ENCODE results near the gene ARID3C. TPM values are rescaled to one million over a fixed set of nuclear protein-coding genes. Genes with fewer than 3 reads are reported as not detected.
A peak's percentile ranks its signal among the peaks of the same experiment; 100 is the strongest.

The ARID3C gene
- total RNA-seq, 1 donor from 2014 or later: not detected

DNA sequence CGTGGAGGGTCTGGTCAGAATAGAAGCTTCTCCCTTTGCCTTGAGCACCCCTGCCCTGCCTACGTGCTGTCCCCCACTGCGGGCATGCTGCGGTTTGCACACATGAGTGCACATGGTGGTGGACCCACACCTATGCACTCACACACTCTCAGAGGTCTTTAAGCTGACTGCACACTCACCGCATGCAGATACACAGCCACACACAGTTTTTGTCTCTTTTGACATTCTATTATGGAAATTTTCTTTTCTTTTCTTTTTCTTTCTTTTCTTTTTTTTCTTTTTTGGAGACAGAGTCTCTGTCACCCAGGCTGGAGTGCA lies 584 bp upstream of the ARID3C start:
- H3K36me3 ChIP-seq: no peaks in the 10 kb centered on the region
- ATAC-seq (no peak), DNase-seq (no peak)
- TF ChIP-seq, protein P1, sequence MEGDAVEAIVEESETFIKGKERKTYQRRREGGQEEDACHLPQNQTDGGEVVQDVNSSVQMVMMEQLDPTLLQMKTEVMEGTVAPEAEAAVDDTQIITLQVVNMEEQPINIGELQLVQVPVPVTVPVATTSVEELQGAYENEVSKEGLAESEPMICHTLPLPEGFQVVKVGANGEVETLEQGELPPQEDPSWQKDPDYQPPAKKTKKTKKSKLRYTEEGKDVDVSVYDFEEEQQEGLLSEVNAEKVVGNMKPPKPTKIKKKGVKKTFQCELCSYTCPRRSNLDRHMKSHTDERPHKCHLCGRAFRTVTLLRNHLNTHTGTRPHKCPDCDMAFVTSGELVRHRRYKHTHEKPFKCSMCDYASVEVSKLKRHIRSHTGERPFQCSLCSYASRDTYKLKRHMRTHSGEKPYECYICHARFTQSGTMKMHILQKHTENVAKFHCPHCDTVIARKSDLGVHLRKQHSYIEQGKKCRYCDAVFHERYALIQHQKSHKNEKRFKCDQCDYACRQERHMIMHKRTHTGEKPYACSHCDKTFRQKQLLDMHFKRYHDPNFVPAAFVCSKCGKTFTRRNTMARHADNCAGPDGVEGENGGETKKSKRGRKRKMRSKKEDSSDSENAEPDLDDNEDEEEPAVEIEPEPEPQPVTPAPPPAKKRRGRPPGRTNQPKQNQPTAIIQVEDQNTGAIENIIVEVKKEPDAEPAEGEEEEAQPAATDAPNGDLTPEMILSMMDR (IDR thresholded peaks at IDR 0.05): no peak
- peak overlapping the region; percentile 49 for H3K4me3 ChIP-seq
- H3K27ac ChIP-seq: no peak overlapping the region
- intact Hi-C loops (cut with DNase I): no loop called here
- no peaks in the 10 kb centered on the region for H3K9me3 ChIP-seq
- peaks cover 65% of the 10 kb centered on the region for H3K27me3 ChIP-seq (ENCODE audit: low read depth)
- peaks cover 10% of the 10 kb centered on the region for H3K4me1 ChIP-seq

GRCh38 chr9:34627716-34628655 lies 880 bp downstream of the ARID3C start:
- intact Hi-C loops (cut with DNase I): no loop called here
- DNase-seq (no peak), ATAC-seq (no peak)
- TF ChIP-seq, protein P1 (IDR thresholded peaks at IDR 0.05): no peak
- Histone ChIP-seq H3K4me3 (peak overlapping the region; percentile 49), H3K36me3 (no peaks in the 10 kb centered on the region), H3K9me3 (no peaks in the 10 kb centered on the region), H3K4me1 (peaks cover 16% of the 10 kb centered on the region), H3K27ac (no peak overlapping the region), H3K27me3 (ENCODE audit: low read depth) (peaks cover 80% of the 10 kb centered on the region)

GRCh38 chr9:34625186-34625486 lies 3.7 kb downstream of the ARID3C start:
- no peaks in the 10 kb centered on the region for H3K36me3 ChIP-seq
- no peak overlapping the region for H3K27ac ChIP-seq
- peaks cover 85% of the 10 kb centered on the region for H3K27me3 ChIP-seq (ENCODE audit: low read depth)
- ATAC-seq: no peak
- intact Hi-C loops (cut with DNase I): no loop called here
- H3K4me1 ChIP-seq: peaks cover 21% of the 10 kb centered on the region
- TF ChIP-seq, protein P1 (IDR thresholded peaks at IDR 0.05): no peak
- H3K9me3 ChIP-seq: no peaks in the 10 kb centered on the region
- DNase-seq: no peak
- no peak overlapping the region for H3K4me3 ChIP-seq

DNA sequence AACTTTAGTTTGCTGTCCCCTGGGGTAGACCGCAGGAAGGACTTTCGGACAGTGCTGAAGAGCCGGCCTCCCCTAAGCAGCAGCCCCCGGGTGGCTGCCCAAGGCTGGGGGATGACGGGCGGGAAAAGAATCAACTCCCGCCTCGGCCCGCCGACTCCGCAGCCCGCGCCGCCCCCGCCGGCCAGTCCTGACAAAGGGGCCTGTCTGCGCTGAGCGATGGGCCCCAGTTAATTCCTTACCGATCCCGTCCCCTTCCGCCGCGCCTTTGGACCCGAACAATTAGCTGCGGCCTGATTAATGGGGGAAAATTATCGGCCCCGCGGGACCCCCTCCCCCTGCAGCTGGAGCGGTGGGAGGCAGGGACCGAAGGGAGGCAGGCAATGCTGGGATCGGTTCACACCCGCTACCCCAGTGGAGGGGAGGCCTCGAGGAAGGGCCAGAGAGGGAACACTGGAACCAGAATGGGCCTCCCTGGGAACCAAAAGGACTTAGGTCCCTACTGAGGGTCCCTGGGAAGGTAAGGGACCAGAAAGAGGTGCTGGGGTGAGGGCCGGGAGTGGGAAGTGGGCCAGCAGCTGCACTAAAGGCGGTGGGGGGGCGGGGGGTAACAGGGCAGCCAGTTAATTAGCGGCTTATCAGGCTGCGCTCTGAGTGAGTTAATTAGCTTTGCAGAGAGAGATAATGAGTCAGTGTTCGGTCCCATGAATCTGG lies 4.2 kb downstream of the ARID3C start:
- DNase-seq: no peak
- TF ChIP-seq, protein P1 (IDR thresholded peaks at IDR 0.05): no peak
- Histone ChIP-seq H3K4me1 (peaks cover 24% of the 10 kb centered on the region), H3K9me3 (no peaks in the 10 kb centered on the region), H3K36me3 (no peaks in the 10 kb centered on the region), H3K27me3 (ENCODE audit: low read depth) (peaks cover 80% of the 10 kb centered on the region), H3K27ac (no peak overlapping the region), H3K4me3 (no peak overlapping the region)
- no peak for ATAC-seq
- intact Hi-C loops (cut with DNase I): no loop called here

DNA sequence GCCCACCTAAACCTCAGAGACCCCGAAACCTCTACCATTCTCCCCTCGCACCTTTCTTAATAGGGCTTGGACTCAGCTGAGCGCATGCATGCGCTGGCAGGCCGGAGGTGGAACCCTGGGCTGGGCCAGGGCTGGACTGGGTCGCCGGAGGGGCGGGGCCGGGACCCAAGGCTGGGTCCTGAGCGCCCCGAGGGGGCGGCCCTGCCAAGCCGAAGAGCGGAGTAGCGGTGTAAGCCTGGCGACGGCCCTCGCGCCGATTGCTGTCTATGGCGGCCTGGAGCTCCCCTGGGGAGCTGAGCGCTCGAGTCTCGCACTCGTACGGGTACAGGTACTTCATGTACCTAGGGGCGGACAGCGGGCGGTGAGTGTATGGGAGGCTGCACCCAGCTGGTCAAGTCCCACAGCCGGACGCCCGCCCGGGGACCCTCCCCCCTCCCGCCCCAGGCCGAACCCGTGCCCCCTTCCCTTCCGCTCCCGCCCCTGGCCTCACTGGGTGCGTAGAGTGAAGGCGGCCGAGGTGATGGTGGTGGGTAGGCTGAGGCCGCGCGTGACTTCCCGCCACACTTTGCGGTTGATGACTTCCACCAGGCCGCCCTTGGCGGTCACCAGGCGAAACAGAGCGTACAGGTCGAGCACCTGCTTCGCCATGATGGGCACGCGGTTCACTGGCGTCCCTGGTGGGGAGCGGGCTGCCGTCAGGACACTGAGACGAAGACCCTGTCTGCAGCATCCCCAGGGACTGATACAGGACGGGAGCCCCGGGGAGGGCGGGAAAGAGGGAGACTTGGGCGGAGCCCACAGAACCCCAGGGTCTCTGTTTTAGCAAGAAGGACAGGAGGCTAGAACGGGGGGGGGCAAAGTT lies 5.3 kb downstream of the ARID3C start:
- intact Hi-C loops (cut with DNase I): no loop called here
- TF ChIP-seq, protein P1 (IDR thresholded peaks at IDR 0.05): no peak
- H3K9me3 ChIP-seq: no peaks in the 10 kb centered on the region
- H3K27ac ChIP-seq: no peak overlapping the region
- peaks cover 2% of the 10 kb centered on the region for H3K36me3 ChIP-seq
- ATAC-seq (no peak), DNase-seq (no peak)
- H3K27me3 ChIP-seq (ENCODE audit: low read depth): peaks cover 71% of the 10 kb centered on the region
- no peak overlapping the region for H3K4me3 ChIP-seq
- H3K4me1 ChIP-seq: peaks cover 28% of the 10 kb centered on the region
